Measurements from ENCODE around the gene ECE1.

- TF ChIP-seq CTCF (IDR thresholded peaks at IDR 0.05; ENCODE audit: insufficient read depth, low read length) (no peak), REST (IDR thresholded peaks at IDR 0.05; ENCODE audit: insufficient replicate concordance, low read depth) (no peak), POLR2AphosphoS5 (IDR thresholded peaks at IDR 0.05; ENCODE audit: low read depth) (no peak), GABPA (IDR thresholded peaks at IDR 0.05; ENCODE audit: low read depth) (no peak), SPI1 (IDR thresholded peaks at IDR 0.05; ENCODE audit: borderline replicate concordance, low read depth) (no peak)
These were observed 3.4 kb upstream of the ECE1 start for GRCh38 chr1:21293537-21294265.

Measured in HL-60 (cell line).